GM12864 (cell line): ENCODE results near the gene HSD3B7.
A peak's percentile ranks its signal among the peaks of the same experiment; 100 is the strongest.

Experiments
- DNase-seq: peaks from one replicate; pipeline ENCODE4 v3.0.0-alpha.2; 2011; ENCODE audit warnings: low read depth
- H3K4me3 ChIP-seq: 2 replicates; pipeline ENCODE4 v1.5.1; 2011; ENCODE audit warnings: mild to moderate bottlenecking, low read depth, low read length, control low read depth
- TF ChIP-seq, protein P1 (sequence below): IDR thresholded peaks from 2 replicates; pipeline ENCODE4 v1.5.1; 2011; ENCODE audit warnings: low read depth, mild to moderate bottlenecking, moderate library complexity, low read length, control low read depth, inconsistent platforms; ENCODE audit errors: missing control alignments

Gene HSD3B7

DNA sequence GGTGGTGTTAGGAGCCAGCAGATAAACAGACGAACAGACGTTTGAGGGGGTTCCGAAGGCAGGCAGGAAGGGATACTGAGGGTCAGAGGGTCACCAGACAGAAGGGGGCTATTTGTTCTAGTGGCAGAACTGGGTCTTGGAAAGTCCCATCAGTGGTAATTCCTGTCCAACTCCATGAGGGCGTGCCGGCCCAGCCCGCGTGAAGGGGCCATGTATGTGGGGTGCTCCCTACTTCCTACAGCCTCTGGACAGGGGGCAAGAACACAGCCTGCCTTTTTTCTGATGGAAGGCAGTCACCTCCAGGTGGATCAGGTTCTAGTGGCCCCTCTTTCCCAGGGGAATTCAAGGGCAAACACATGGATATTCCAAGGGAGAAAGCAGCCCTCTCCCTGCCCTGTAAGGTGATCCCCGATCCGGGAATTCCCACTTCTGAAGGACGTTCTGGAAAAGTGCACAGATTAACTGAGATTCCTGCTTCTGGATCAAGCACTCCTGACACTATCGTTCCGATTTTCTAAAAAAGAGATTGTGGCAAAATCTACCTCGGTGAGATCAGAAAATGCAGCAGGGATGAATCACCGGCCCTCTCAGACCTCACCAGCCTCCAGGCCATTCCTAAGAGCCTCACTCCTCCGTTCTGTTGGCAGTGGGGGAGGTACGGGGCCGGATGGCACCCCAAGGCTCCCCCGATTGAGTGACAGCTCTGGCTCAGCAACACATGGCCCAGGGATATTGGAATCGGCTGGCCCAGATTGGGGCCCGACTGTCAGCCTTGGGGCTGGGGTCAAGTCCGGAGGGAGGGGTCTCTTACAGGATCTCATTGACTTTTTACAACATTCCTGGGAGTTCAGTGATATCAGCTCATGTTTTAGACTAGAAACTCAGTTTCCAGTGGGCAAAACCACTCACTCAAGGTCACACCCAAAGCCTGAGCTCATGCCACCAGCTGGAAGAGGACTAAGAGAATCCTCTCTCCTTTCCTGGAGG lies 13.0 kb downstream of the HSD3B7 start:
- TF ChIP-seq, protein P1, sequence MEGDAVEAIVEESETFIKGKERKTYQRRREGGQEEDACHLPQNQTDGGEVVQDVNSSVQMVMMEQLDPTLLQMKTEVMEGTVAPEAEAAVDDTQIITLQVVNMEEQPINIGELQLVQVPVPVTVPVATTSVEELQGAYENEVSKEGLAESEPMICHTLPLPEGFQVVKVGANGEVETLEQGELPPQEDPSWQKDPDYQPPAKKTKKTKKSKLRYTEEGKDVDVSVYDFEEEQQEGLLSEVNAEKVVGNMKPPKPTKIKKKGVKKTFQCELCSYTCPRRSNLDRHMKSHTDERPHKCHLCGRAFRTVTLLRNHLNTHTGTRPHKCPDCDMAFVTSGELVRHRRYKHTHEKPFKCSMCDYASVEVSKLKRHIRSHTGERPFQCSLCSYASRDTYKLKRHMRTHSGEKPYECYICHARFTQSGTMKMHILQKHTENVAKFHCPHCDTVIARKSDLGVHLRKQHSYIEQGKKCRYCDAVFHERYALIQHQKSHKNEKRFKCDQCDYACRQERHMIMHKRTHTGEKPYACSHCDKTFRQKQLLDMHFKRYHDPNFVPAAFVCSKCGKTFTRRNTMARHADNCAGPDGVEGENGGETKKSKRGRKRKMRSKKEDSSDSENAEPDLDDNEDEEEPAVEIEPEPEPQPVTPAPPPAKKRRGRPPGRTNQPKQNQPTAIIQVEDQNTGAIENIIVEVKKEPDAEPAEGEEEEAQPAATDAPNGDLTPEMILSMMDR, result no peak
- H3K4me3 ChIP-seq, result peak overlapping the region; percentile 42; the same call in 1 of the 2 replicates
- DNase-seq, result no peak

DNA sequence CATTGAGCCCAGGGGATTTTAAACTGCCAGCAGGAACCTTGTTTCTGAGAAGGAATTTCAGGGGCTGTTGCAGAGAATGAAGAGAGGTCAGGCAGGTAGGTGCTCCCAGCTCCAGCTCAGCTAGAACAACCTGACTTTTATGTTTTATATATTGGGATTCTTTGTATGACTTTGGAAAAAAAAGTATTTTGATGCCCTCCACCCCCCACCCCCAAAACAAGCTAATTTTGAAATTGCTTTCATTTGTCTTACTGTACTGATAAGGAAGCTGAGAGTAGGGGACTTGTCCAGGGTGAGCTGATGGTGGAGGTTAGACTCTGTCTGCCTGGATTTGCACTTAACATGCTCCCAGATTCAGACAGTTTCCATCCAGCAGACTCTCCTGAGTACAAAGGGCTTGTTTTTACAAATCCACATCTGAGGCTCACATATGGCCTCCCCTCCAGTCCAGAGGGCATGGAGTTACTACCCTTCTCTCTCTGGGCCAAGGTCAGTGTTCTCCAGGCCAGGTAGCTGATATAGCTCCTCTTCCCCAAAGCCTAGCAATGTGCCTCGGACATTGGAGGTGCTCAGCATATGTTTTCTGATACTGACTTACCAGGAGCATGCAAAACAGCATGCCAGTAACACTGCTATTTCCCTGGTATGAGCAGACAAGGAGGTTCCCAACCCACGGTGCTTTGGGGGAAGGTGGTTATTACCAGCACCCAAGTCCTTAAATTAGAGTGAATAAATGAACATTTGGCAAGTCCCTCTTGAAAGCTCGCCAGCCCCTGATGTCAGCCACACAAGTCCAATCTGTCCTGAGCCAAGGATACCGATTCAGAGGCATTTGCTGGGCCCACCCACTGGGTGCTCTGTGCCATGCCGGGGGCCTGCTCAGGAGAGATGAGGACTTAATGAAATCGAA lies 14.1 kb downstream of the HSD3B7 start:
- TF ChIP-seq, protein P1, result no peak
- H3K4me3 ChIP-seq, result no peak overlapping the region
- no peak for DNase-seq

DNA sequence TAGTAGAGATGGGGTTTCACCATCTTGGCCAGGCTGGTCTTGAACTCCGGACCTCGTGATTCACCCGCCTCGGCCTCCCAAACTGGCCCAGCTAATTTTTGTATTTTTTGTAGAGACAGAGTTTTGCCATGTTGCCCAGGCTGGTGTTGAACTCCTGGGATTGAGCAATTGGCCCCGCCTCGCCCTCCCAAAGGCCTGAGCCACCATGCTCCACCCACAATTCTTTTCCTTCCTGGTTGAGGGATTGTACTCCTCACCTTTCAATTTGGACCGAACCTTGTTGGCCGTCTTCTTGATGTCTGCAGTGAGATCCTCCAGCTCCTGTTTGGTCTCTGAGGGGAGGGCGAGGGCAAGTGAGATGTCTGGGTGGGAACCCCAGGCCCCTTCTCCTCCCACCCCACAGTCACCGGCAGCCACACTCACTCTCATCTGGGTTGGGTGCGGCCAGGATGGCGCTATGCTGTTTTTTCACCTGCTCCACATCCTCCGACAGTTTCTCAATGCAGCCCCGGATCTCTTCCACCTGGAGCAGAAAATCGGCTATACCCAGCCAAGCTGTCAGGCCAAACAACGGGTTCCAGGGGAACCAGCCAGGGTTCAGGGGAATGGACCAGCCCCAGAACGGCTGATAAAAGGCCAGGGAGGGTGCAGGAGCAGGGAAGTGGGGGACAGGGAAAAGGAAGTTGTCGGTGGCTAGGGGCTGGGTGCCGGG lies 15.8 kb downstream of the HSD3B7 start:
- DNase-seq, result no peak
- TF ChIP-seq, protein P1, result no peak
- no peak overlapping the region for H3K4me3 ChIP-seq

DNA sequence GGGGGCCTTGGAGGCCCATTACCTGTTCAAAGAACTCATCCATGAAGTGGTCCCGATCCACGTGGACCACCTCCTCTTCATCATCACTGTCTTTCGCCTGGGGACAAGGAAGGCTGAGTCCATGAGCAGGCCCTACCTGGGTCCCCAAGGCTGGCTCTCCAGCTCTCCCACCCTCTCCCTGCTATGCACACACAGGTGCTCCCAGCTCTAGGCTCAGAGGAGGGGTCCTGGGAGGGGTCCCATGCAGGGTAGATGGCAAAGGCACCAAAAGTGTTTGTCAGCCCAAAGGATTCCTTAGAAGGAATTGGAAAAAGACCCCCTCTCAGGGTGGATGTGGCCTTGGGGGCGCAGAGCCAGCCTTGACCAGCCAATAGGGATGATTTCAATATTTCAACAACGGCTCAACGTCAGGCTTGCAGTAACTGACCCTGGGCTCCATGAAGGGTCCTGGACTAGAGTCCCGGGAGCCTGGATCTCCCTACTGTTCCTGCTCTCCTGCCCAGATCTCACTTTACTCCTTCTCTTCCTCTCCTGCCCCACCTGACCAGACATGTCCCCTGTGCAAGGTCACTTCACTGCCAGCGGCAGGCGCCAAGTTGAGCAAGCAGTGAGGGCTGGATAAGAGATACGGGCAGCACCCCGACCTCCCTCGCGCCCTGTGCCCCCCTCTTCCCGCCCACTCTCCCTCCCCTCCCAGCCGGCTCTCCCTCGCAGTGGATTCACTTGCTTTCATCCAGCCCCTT lies 16.7 kb downstream of the HSD3B7 start:
- TF ChIP-seq, protein P1, result no peak
- no peak for DNase-seq
- H3K4me3 ChIP-seq, result no peak overlapping the region

DNA sequence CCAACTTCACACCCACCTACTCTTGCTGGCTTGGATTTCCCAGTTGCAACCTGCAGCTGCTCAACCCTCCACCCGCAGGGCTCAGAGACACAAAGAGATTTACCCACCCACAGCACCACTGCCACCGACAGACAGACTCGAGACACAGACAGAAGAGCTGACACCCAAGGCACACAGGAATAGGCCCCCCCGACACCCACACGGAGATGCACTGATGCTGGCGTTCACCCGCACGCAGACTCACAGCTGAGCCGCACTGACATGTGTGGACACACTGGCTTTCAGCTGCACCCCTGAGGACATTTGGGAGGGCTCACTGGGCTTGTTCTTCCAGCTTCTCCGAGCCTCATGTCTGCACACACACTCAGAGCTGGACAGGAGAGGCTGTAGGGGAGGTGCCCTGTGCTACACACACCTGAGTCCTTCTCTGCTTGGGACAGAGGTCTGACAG lies 17.3 kb downstream of the HSD3B7 start:
- TF ChIP-seq, protein P1, result no peak
- DNase-seq, result no peak
- no peak overlapping the region for H3K4me3 ChIP-seq
